H7 (cell line): Measurements from ENCODE around the gene NPAP1. TPM values are rescaled to one million over a fixed set of nuclear protein-coding genes. Genes with fewer than 3 reads are reported as not detected.
"Not testable (repeated sequence)": the region's sequence is repeated elsewhere in the genome, so short reads cannot be mapped to it uniquely, and the experiment has no call there.

Experiments used
- DNase-seq: peaks from one replicate; pipeline ENCODE4 v3.0.0; 2012
- H3K27me3 ChIP-seq: 2 replicates; pipeline ENCODE4 v1.6.0; 2011; ENCODE audit warnings: mild to moderate bottlenecking, low read length; ENCODE audit not compliant: control insufficient read depth, insufficient read depth
- H3K36me3 ChIP-seq: replicated peaks from 2 replicates; pipeline ENCODE4 v1.5.1; 2011; ENCODE audit warnings: low read length; ENCODE audit not compliant: control insufficient read depth, insufficient read depth
- H3K4me3 ChIP-seq: 2 replicates; pipeline ENCODE4 v1.5.1; 2011; ENCODE audit warnings: low read depth, mild to moderate bottlenecking, control low read depth, low read length, moderate library complexity; ENCODE audit not compliant: insufficient read depth
- total RNA-seq: library from RNA; depleted of rRNA; stranded (reverse); fragments of >200 nt; shearing (Covaris generic); gene quantifications from 2 replicates; pipeline ENCODE4 v1.2.3, GENCODE V29; 2014; rRNA removed

The NPAP1 gene, protein sequence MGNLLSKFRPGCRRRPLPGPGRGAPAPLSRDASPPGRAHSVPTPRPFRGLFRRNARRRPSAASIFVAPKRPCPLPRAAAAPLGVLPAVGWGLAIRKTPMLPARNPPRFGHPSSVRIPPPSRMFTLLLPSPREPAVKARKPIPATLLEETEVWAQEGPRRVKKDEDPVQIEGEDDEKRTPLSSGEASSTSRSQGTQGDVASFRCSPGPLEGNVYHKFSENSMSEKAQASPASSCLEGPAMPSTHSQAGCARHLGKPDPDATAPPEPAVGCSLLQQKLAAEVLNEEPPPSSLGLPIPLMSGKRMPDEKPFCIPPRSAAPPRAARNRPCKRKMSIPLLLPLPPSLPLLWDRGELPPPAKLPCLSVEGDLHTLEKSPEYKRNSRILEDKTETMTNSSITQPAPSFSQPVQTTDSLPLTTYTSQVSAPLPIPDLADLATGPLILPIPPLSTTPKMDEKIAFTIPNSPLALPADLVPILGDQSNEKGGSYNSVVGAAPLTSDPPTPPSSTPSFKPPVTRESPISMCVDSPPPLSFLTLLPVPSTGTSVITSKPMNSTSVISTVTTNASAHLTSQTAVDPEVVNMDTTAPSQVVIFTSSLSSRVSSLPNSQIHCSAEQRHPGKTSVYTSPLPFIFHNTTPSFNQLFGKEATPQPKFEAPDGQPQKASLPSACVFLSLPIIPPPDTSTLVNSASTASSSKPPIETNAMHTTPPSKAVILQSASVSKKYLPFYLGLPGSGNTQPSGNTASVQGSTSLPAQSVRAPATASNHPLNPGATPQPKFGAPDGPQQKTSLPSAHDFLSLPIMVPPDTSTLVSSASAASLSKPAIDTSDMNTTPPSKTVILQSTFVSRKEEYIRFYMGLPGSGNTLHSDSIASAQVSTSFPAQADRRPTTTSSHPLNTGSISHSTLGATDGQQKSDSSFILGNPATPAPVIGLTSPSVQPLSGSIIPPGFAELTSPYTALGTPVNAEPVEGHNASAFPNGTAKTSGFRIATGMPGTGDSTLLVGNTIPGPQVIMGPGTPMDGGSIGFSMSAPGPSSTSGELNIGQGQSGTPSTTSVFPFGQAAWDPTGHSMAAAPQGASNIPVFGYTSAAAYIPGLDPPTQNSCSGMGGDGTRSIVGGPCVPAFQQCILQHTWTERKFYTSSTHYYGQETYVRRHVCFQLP
- not detected in 2 replicates for total RNA-seq

DNA sequence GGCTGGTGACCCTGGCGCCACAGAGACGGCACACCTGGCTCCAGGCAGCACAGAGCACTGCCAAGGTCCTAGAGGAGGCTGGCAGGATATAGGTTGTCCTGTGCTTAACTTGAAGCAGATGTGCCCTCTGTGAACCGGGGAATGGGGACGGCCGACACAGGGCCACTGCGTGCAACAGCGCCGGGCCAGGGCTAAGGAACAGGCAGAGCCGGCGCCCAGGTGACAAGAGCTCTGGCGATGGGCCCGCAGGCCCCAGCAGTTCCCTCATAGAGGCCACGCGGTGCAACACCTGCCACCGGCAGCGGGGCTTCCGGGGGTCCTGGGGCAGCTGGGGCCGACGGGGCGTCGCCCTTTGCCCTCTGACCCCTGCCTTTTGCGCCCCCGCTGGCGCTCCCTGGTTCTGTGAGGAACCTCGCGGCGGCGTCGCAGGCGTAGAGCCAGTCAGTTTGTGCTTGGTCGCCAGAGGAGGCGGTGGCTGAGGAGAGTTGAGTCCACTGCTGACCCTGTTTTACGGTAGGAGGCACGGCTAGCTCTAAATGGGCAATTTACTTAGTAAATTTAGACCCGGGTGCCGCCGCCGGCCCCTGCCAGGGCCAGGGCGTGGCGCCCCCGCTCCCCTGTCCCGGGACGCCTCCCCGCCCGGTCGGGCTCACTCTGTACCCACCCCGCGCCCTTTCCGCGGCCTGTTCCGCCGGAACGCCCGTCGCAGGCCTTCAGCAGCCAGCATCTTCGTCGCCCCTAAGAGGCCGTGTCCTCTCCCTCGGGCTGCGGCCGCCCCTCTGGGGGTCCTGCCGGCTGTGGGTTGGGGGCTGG, at the start of gene NPAP1:
Gene NPAP1, plus strand, starts transcription at position 444 of the 813 bp plus-strand sequence. Its CDS starts 93 bp downstream, at position 537.
- H3K36me3 ChIP-seq = no peaks in the 10 kb centered on the region
- no peaks in the 10 kb centered on the region for H3K27me3 ChIP-seq
- H3K4me3 ChIP-seq = no peak within 1 kb of the TSS
- peak; percentile 17 for DNase-seq

DNA sequence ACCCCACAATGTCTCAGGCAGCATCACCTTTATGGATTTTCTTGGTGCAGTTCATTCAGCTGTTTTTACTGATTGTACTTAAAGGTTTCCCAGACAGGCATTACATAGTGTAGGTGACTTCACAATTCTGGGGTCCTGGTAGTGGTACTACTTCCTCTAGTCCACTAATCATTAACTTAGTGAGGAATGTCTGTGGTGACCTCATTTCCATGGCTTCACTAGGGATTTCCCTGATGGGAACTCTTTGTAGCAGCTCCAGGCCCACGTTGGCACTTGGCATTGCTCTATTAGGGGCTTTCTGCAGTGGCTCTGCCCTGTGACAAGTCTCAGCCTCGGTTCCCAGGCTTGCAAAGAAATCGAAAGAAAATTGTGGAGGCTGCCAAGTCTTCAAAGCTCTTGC, 48.1 kb upstream of the NPAP1 start:
- H3K27me3 ChIP-seq = no peaks in the 10 kb centered on the region
- H3K36me3 ChIP-seq = no peaks in the 10 kb centered on the region
- H3K4me3 ChIP-seq = no peak overlapping the region
- DNase-seq = no peak

DNA sequence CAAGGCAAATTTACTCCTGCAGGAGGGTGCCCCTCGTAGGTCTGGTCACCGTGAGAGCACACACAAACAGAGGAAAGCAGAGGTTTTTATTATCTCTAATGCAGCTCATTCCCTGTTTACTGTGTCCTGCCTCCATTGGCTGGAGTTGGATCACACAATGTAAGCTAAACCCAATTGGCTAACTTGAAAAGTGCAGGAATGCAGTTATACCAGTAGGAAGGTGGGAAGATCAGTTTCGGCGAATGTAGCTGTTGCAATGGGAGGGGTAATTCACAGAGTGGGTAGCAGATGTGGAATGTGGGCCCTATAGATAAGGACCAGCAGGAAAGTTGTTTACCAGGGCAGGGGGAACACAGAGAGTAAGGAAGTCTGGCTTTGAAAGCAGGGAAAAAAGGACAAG, 42.5 kb upstream of the NPAP1 start:
- Histone ChIP-seq H3K36me3 (no peaks in the 10 kb centered on the region), H3K27me3 (no peaks in the 10 kb centered on the region), H3K4me3 (no peak overlapping the region)
- DNase-seq = no peak

DNA sequence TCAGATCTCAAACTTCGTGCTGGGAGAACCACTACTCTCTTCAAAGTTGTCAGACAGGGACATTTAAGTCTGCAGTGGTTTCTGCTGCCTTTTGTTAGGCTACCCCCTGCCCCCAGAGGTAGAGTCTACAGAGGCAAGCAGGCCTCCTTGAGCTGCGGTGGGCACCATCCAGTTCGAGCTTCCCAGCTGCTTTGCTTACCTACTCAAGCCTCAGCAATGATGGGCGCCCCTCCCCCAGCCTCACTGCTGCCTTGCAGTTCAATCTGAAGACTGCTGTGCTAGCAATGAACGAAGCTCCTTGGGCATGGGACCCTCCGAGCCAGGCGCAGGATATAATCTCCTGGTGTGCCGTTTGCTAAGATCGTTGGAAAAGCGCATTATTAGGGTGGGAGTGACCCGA, 36.2 kb upstream of the NPAP1 start:
- H3K27me3 ChIP-seq, H3K4me3 ChIP-seq, DNase-seq, H3K36me3 ChIP-seq: not testable (repeated sequence)

DNA sequence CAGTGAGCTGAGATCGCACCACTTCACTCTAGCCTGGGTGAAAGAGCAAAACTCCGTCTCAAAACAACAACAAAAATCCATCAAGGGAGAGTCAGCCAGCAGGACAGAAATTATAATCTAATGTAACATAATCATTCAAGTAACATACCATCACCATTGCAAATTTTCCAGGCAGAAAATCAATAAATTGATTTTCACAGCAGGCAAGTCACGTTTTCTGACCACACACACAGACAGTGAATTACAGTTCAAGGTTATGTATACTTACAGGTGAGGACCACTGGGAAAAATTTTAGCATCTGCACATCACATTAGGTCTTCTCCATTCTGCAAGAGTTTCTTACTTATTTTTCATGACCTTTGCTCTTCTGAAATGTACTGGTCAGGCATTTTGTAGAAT, 29.9 kb upstream of the NPAP1 start:
- H3K36me3 ChIP-seq = no peaks in the 10 kb centered on the region
- no peak overlapping the region for H3K4me3 ChIP-seq

DNA sequence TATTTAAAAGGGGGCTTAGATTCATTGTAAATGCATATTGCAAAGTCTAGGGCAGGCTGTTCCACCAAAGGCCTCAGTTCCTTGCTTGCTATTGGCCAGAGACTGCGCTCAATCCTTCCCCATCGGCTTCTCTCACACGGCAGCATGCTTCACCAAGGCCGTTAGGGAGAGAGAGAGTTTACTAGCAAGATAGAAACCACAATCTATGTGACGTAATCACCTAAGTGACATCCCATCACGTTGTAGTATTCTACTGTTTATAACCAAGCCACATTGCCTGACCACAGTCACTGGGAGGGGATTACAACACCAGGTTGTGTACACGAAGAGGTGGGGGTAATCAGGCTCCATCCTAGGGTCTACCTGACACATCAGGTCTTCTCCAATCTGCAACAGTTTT, 16.0 kb upstream of the NPAP1 start:
- no peak overlapping the region for H3K4me3 ChIP-seq
- H3K27me3 ChIP-seq = no peaks in the 10 kb centered on the region
- H3K36me3 ChIP-seq = no peaks in the 10 kb centered on the region
- no peak for DNase-seq

More for the DNA sequence above, 29.9 kb upstream of the NPAP1 start:
- no peak for DNase-seq
- H3K27me3 ChIP-seq = no peaks in the 10 kb centered on the region

DNA sequence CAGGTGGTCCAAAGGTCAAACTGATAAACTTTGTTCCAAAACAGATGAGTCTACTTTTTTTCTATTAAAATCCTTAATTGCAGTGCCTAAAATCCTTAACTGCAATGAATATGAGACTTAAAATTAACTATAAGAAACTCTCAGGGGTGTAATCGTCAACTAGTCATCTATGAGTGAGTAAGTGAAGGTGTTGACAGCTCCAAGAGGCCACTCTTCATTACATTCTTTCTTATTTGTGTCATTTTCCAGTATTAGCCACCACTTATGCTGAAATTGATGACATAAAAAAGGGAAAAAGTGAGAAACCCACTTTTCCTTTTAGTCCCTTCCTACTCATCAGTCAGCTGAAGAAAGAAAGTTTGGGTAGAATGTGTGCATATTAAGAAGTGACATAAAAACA, 12.6 kb upstream of the NPAP1 start:
- Histone ChIP-seq H3K27me3 (no peaks in the 10 kb centered on the region), H3K36me3 (no peaks in the 10 kb centered on the region), H3K4me3 (no peak overlapping the region)
- DNase-seq = no peak

DNA sequence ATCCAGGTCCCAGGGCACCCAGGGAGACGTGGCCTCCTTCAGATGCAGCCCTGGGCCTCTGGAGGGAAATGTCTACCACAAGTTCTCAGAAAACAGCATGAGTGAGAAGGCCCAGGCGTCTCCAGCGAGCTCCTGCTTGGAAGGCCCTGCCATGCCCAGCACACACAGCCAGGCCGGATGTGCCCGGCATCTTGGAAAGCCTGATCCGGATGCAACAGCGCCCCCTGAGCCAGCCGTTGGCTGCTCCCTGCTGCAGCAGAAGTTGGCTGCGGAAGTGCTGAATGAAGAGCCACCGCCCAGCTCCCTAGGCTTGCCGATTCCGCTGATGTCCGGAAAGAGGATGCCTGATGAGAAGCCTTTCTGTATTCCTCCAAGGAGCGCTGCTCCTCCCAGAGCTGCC, 856 bp downstream of the NPAP1 start:
- no peaks in the 10 kb centered on the region for H3K36me3 ChIP-seq
- no peaks in the 10 kb centered on the region for H3K27me3 ChIP-seq
- no peak overlapping the region for H3K4me3 ChIP-seq
- peak; percentile 48 for DNase-seq

DNA sequence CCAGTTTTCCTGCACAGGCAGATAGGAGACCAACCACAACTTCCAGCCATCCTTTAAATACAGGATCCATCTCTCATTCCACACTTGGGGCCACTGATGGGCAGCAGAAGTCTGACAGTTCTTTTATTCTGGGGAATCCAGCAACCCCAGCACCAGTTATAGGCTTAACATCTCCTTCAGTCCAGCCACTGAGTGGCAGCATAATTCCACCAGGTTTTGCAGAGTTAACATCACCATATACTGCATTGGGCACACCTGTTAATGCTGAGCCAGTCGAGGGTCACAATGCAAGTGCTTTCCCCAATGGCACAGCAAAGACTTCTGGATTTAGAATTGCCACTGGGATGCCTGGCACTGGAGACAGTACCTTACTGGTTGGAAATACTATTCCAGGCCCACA, 2.9 kb downstream of the NPAP1 start:
- no peak for DNase-seq
- Histone ChIP-seq H3K27me3 (no peaks in the 10 kb centered on the region), H3K4me3 (no peak overlapping the region), H3K36me3 (no peaks in the 10 kb centered on the region)

DNA sequence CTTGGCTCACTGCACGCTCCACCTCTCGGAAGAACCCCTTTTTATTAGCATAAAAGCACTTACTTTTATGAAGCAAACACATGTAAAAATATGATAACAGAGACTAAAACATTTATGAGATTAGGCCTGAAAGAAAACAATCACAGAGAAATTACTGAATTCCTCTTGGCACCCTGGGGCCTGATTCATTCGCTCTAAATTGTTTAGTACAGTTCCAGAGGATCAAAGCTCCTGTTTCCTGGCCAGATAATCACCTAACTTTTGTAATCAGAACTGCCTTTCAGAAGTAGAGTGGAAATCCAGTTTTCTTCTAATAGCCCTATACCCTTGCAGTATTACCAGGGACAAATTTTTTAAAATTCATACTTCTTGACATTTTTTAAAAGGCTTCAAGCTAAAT, 6.4 kb downstream of the NPAP1 start:
- no peak for DNase-seq
- Histone ChIP-seq H3K4me3 (no peak overlapping the region), H3K36me3 (no peaks in the 10 kb centered on the region), H3K27me3 (no peaks in the 10 kb centered on the region)

DNA sequence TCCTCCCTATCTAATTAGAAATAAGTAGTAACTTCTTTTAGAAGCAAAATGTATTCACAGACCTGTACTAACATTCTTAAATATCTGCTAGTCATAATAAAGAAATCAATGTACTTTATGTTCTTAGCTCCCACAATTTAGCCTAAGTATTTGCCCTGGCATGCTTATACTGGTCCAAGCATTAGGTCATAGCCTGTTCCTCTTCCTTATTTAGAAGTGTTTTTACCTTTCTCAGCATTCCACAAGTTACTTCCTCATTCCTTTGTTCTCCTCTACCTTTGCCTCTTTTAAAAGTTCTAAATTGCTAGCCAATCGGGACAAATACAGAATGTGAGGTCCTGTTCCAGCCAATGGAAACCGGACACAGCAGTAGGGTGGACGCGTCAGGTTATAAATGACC, 7.3 kb downstream of the NPAP1 start:
- not testable (repeated sequence) for DNase-seq, H3K36me3 ChIP-seq, H3K4me3 ChIP-seq, H3K27me3 ChIP-seq

DNA sequence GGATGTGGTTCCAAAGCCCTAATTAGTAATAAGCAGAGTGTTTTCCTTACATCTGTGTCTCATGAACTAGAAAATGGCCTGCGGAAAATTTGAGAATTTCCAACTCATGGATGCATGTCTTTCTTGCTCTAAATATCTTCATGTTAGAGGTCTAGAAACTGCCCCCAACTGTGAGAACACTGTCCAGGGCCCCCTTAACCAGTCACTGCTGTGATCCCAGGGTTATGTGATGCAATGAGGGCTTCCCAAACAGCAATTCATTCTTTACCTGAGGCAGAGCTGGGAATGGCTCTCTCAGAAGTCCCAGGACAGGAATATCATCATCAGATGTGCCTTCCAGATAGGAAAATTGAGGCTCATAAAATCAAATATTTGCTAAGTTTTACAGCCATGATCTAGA, 8.2 kb downstream of the NPAP1 start:
- Histone ChIP-seq H3K36me3 (no peaks in the 10 kb centered on the region), H3K27me3 (no peaks in the 10 kb centered on the region), H3K4me3 (no peak overlapping the region)
- DNase-seq = no peak

DNA sequence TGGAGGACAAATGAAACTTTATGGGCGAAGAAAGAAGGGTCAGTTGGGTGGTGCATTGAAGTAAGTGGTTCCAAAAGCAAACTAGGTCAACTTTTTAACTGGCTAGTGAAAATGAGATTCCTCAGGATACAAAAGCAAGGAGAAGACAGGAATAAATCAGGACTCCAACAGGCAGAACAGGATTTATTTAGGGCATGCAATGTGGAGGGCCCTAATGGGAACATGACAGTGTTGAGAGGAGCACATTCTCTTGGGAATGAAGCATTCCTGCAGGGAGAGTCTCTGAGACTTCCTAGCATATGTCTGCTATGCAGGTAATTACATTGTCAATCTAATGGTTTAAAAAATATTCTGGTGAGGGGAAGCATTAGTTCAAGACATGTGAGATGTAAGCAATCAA, 8.7 kb downstream of the NPAP1 start:
- H3K27me3 ChIP-seq = no peaks in the 10 kb centered on the region
- no peak for DNase-seq

DNA sequence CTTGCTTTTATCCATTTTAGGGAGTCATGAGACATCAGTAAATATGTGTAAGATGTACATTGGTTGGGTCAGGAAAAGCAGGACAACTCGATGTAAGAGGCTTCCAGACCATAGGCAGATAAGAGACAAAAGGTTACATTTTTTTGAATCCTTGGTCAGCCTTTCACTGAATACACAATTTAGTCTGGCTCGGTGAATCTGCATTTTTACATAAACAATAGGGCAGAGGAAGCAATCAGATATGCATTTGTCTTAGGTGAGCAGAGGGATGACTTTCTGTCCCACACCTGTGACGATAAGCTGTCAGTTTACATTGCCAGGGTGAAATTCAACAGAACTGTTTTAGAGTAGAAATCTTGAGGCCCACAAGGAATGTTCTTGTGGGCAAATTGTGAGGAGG, 20.6 kb downstream of the NPAP1 start:
- DNase-seq = no peak

More for the DNA sequence above, 8.7 kb downstream of the NPAP1 start:
- Histone ChIP-seq H3K4me3 (no peak overlapping the region), H3K36me3 (no peaks in the 10 kb centered on the region)

More for the DNA sequence above, 20.6 kb downstream of the NPAP1 start:
- Histone ChIP-seq H3K27me3 (no peaks in the 10 kb centered on the region), H3K36me3 (no peaks in the 10 kb centered on the region), H3K4me3 (no peak overlapping the region)
